Dermis blood vessel endothelial cell (primary cell): ENCODE results near the gene MRAP2. TPM values are rescaled to one million over a fixed set of nuclear protein-coding genes. Genes with fewer than 3 reads are reported as not detected.

Source experiments
- DNase-seq: peaks from one replicate; pipeline ENCODE4 v3.0.0; 2010
- total RNA-seq: library from RNA; depleted of rRNA; stranded (reverse); fragments of >200 nt; gene quantifications from 2 replicates; pipeline ENCODE4 v1.2.3, GENCODE V29; 2014

MRAP2 gene
- total RNA-seq, 1 donor from 2014 or later = 3.1 TPM

GRCh38 chr6:84136364-84137050 lies 102.9 kb downstream of the MRAP2 start:
- no peak for DNase-seq

GRCh38 chr6:84137051-84137375 lies 103.4 kb downstream of the MRAP2 start:
- DNase-seq = peak; percentile 68

- peak; percentile 73 for DNase-seq
These were observed 104.5 kb downstream of the MRAP2 start for GRCh38 chr6:84137989-84138575.

- DNase-seq = no peak
These were observed 105.7 kb downstream of the MRAP2 start for GRCh38 chr6:84139311-84139710.

Other genes with a start within 250 kb of the MRAP2 start
- gene RIPPLY2, start 180.4 kb upstream of the MRAP2 start, total RNA-seq = 0.42 TPM in 1 of 2 replicates, not detected in the other
- gene CYB5R4, start 174.1 kb upstream of the MRAP2 start, total RNA-seq = 2.9 and 13.7 TPM in 2 replicates
- gene CEP162, start 193.9 kb downstream of the MRAP2 start, total RNA-seq = 10.0 and 14.0 TPM in 2 replicates